ENCODE results near the gene TRIM25. TPM values are rescaled to one million over a fixed set of nuclear protein-coding genes. Genes with fewer than 3 reads are reported as not detected.

The TRIM25 gene
- total RNA-seq, 2 donors from 2014 or later = 7.5 to 17.6 TPM

DNA sequence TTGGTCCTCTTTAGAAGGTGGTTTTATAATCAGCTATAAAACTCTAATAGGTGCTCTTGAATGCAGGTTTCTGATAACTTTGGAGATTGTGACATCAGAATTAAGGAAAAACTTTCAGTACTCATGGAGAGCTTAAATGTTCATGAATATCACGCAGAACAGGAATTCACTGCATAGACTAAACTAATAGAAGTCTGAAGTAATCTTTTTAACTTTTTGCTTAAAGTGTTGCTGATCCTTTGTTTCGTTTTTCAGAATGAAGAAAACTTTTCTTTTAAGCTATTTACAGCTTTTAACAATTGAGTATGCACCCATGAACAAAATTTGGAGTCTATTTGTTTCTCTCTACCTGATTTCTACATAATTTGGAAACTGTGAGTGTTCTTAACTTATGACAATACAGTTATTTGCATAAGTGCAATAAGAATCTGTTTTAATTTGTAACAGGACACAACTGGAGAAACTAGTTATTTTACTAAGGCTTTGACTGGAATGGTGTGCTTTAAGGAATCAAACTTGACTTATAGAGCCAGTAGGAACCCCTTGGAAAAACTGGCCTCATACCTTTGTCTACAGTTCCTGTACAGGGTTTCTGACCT lies 17.0 kb upstream of the TRIM25 start:
- TF ChIP-seq, protein P1, sequence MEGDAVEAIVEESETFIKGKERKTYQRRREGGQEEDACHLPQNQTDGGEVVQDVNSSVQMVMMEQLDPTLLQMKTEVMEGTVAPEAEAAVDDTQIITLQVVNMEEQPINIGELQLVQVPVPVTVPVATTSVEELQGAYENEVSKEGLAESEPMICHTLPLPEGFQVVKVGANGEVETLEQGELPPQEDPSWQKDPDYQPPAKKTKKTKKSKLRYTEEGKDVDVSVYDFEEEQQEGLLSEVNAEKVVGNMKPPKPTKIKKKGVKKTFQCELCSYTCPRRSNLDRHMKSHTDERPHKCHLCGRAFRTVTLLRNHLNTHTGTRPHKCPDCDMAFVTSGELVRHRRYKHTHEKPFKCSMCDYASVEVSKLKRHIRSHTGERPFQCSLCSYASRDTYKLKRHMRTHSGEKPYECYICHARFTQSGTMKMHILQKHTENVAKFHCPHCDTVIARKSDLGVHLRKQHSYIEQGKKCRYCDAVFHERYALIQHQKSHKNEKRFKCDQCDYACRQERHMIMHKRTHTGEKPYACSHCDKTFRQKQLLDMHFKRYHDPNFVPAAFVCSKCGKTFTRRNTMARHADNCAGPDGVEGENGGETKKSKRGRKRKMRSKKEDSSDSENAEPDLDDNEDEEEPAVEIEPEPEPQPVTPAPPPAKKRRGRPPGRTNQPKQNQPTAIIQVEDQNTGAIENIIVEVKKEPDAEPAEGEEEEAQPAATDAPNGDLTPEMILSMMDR (IDR thresholded peaks at IDR 0.05) = no peak
- no peak for DNase-seq (ENCODE audit: low spot score)
- H3K27ac ChIP-seq = no peak overlapping the region
- no peaks in the 10 kb centered on the region for H3K4me1 ChIP-seq
- peaks cover 8% of the 10 kb centered on the region for H3K36me3 ChIP-seq
- H3K9me3 ChIP-seq = no peaks in the 10 kb centered on the region
- H3K27me3 ChIP-seq = no peaks in the 10 kb centered on the region
- H3K4me3 ChIP-seq = no peak overlapping the region

DNA sequence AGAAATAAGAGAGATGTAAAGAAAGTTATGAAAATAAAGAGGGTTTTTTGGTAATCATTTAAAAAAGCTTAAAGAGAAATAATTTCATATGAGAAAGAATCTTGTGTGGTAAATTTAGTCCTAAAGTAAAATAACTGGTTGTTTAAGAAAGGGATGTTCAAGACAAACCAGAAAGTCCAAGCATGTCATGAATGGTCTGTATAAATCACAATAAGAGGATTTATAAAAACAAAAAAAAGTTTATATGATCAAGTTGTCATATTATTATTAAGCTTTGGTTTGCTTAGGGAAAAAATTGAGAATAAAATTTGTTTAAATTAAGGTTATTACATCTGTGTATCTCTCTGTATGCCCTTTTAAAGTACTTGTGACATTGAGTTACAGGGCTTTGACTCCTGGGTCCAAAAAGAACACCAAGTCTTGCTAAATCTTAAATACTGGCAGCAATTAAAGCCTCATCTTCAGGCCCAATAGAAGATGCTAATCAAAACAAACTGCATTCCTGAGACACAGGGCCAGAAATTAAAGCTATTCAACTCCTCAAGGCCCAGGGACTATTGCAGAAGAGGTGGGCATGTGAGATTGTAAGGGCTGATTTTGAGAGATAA lies 15.6 kb upstream of the TRIM25 start:
- no peak for DNase-seq (ENCODE audit: low spot score)
- no peaks in the 10 kb centered on the region for H3K9me3 ChIP-seq
- H3K36me3 ChIP-seq = peaks cover 4% of the 10 kb centered on the region
- TF ChIP-seq, protein P1 (IDR thresholded peaks at IDR 0.05) = no peak
- H3K27me3 ChIP-seq = no peaks in the 10 kb centered on the region
- H3K4me3 ChIP-seq = no peak overlapping the region
- no peaks in the 10 kb centered on the region for H3K4me1 ChIP-seq
- no peak overlapping the region for H3K27ac ChIP-seq

DNA sequence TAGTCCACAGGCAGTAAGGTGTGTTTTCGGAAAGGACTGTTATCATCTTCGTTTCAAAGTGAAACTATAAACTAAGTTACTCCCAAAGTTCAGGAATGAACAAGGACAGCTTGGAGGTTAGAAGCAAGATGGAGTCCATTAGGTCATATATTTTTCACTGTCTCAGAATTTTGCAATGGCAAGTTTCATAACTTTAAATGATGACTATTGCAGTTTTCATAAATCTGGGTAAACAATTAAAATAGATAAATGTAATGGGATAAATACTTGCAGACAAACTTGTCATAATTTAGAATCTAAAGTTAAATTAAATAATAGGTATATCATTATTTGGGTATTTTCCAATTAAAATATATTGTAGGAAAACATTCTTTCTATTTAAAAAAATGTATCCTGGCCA lies 14.7 kb upstream of the TRIM25 start:
- Histone ChIP-seq H3K27me3 (no peaks in the 10 kb centered on the region), H3K27ac (no peak overlapping the region), H3K4me3 (no peak overlapping the region), H3K4me1 (no peaks in the 10 kb centered on the region), H3K36me3 (no peaks in the 10 kb centered on the region), H3K9me3 (no peaks in the 10 kb centered on the region)
- TF ChIP-seq, protein P1 (IDR thresholded peaks at IDR 0.05) = no peak
- no peak for DNase-seq (ENCODE audit: low spot score)

- H3K4me1 ChIP-seq = no peaks in the 10 kb centered on the region
- no peak overlapping the region for H3K4me3 ChIP-seq
- no peaks in the 10 kb centered on the region for H3K27me3 ChIP-seq
Observed at GRCh38 chr17:56926704-56927103, 12.9 kb upstream of the TRIM25 start.

DNA sequence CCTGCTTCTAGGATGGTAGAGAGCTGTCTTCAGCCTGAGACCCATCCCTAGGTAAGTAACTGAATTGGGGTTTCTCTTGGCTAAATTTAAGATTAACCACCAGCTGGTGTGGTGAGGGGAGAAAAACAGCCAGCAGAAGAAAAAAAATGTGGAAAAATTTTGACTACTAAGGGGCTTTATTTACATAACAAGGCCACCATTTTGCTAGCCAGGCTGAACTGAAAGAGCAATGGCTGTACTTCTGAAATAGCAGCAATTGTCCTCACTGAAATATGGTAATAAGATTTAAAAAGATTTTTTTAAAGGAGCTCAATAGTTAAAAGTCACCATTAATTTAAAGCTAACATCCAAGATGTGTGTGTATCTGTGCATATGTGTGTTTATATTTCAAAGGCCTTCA lies 12.4 kb upstream of the TRIM25 start:
- TF ChIP-seq, protein P1 (IDR thresholded peaks at IDR 0.05) = no peak
- Histone ChIP-seq H3K27ac (no peak overlapping the region), H3K4me1 (no peaks in the 10 kb centered on the region), H3K27me3 (no peaks in the 10 kb centered on the region), H3K4me3 (no peak overlapping the region), H3K36me3 (no peaks in the 10 kb centered on the region), H3K9me3 (no peaks in the 10 kb centered on the region)
- no peak for DNase-seq (ENCODE audit: low spot score)

More at GRCh38 chr17:56926704-56927103, 12.9 kb upstream of the TRIM25 start:
- no peak for DNase-seq (ENCODE audit: low spot score)
- H3K27ac ChIP-seq = no peak overlapping the region
- TF ChIP-seq, protein P1 (IDR thresholded peaks at IDR 0.05) = no peak
- H3K9me3 ChIP-seq = no peaks in the 10 kb centered on the region
- no peaks in the 10 kb centered on the region for H3K36me3 ChIP-seq

GRCh38 chr17:56925088-56925487 lies 11.2 kb upstream of the TRIM25 start:
- H3K27me3 ChIP-seq = no peaks in the 10 kb centered on the region
- H3K4me3 ChIP-seq = no peak overlapping the region
- TF ChIP-seq, protein P1 (IDR thresholded peaks at IDR 0.05) = no peak
- H3K36me3 ChIP-seq = no peaks in the 10 kb centered on the region
- no peaks in the 10 kb centered on the region for H3K4me1 ChIP-seq
- no peak overlapping the region for H3K27ac ChIP-seq
- no peaks in the 10 kb centered on the region for H3K9me3 ChIP-seq
- no peak for DNase-seq (ENCODE audit: low spot score)

Measured in right atrium auricular region (tissue), 2 donors.